Prostate gland (tissue), 2 donors: ENCODE measurements around the gene PDS5B. TPM values are rescaled to one million over a fixed set of nuclear protein-coding genes. Genes with fewer than 3 reads are reported as not detected.

Experiments
- DNase-seq: peaks from one replicate; pipeline ENCODE4 v3.0.0-alpha.2; 2019; ENCODE audit warnings: low spot score
- H3K27ac ChIP-seq, 2 donors: fragments of 200-600 bp; sonication (generic); 2 replicates each; pipeline ENCODE4 v1.5.1; 2017 to 2019
- H3K27me3 ChIP-seq: fragments of 200-600 bp; sonication (generic); replicated peaks from 2 replicates; pipeline ENCODE4 v1.5.1; 2019; ENCODE audit not compliant: insufficient read depth
- H3K36me3 ChIP-seq, 2 donors: fragments of 200-600 bp; sonication (generic); 1 replicate in 1 of 2; 2 replicates in 1 of 2; pipeline versions ENCODE4 v1.5.1 to v1.8.1; 2017 to 2019
- H3K4me1 ChIP-seq: fragments of 200-600 bp; sonication (generic); replicated peaks from 2 replicates; pipeline ENCODE4 v1.5.1; 2019
- H3K4me3 ChIP-seq, 2 donors: fragments of 200-600 bp; sonication (generic); 2 replicates each; pipeline ENCODE4 v1.5.1; 2017 to 2019
- H3K9me3 ChIP-seq: fragments of 200-600 bp; sonication (generic); 2 replicates; pipeline ENCODE4 v1.5.1; 2017
- POLR2A ChIP-seq: fragments of 450-650 bp; IDR thresholded peaks from one replicate; pipeline ENCODE4 v1.6.1; 2016; ENCODE audit warnings: antibody characterized with exemption, mild to moderate bottlenecking
- POLR2AphosphoS5 ChIP-seq: sonication (generic); formaldehyde crosslinking; IDR thresholded peaks from one replicate; pipeline ENCODE4 v1.6.1; 2017; ENCODE audit warnings: antibody characterized with exemption
- WGBS: methylation state at CpG from one replicate; pipeline ENCODE4 v1.1.5; 2018; 5-methylcytosine and 5-hydroxymethylcytosine counted together
- intact Hi-C: fragments of 100-400 bp; cut with DNase I; formaldehyde crosslinking; loops from one replicate; pipeline ENCODE4 v1.14.2; 2022
- total RNA-seq, 2 donors: library from RNA; depleted of rRNA; stranded (reverse); fragments of >200 nt; gene quantifications; one replicate each; pipeline ENCODE4 v1.1.0, GENCODE V29; 2016
- TF ChIP-seq, protein P1 (sequence below), 4 experiments: fragments of 200-600 bp in 2 of 4; fragments of 450-650 bp in 2 of 4; sonication (generic) in 2 of 4; IDR thresholded peaks; 1 replicate in 3 of 4; 2 replicates in 1 of 4; pipeline ENCODE4 v1.5.1; 2016 to 2019; ENCODE audit warnings: antibody characterized with exemption in 4 of 4, mild to moderate bottlenecking in 2 of 4, moderate library complexity in 2 of 4

The PDS5B gene
- total RNA-seq, 2 donors from 2014 or later = 37.0 to 63.3 TPM

DNA sequence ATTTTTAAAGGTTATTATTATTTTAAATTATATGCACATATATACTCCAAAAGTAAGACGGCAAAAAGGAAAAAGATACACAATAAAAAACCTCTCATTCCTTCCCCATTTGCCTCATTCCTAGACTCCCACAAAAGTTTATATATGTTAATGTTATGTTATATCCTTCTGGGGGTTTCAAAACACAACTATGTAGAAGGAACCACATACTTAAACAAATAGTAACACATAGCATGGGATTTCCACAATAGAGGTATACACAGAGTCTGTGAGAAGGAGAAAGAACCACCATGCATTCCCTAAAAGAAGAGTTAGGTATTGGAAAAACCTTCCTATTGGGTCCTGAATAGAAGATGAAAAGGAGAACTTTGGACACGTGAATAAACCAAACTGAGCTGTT, 9.1 kb downstream of the PDS5B start:
- DNase-seq = no peak
- Histone ChIP-seq H3K9me3 (no peaks in the 10 kb centered on the region), H3K4me3 (no peak overlapping the region), H3K27ac (no peak overlapping the region), H3K4me1 (no peaks in the 10 kb centered on the region), H3K27me3 (no peaks in the 10 kb centered on the region), H3K36me3 (no peaks in the 10 kb centered on the region)
- TF ChIP-seq, protein P1, sequence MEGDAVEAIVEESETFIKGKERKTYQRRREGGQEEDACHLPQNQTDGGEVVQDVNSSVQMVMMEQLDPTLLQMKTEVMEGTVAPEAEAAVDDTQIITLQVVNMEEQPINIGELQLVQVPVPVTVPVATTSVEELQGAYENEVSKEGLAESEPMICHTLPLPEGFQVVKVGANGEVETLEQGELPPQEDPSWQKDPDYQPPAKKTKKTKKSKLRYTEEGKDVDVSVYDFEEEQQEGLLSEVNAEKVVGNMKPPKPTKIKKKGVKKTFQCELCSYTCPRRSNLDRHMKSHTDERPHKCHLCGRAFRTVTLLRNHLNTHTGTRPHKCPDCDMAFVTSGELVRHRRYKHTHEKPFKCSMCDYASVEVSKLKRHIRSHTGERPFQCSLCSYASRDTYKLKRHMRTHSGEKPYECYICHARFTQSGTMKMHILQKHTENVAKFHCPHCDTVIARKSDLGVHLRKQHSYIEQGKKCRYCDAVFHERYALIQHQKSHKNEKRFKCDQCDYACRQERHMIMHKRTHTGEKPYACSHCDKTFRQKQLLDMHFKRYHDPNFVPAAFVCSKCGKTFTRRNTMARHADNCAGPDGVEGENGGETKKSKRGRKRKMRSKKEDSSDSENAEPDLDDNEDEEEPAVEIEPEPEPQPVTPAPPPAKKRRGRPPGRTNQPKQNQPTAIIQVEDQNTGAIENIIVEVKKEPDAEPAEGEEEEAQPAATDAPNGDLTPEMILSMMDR (IDR thresholded peaks at IDR 0.05) = no peak
- TF ChIP-seq POLR2A = no peak
- TF ChIP-seq POLR2AphosphoS5 = no peak
- intact Hi-C loops = no loop called here
- 86% methylated on average over 2 of the region's 2 CpGs for WGBS

DNA sequence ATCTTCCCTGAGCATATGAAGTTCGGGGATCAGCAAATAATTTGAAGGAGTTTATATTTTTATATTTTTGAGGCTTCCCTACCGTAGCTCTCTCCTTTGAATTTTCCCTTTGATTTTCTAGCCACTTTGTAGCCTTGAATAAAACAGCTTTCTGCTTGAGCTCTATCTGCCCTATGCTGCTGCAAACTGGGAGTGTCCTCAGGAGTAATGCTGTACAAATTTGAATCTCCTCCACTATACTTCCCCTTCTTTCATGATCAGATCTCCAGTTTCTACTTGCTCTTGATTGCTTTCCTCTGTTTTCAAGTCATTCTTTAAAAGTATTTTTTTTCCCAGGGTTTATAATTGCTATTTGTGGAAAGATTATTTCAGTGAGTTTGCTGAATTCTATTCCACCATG, 14.6 kb downstream of the PDS5B start:
- intact Hi-C loops = no loop called here
- no peaks in the 10 kb centered on the region for H3K9me3 ChIP-seq
- no peaks in the 10 kb centered on the region for H3K27me3 ChIP-seq
- H3K4me1 ChIP-seq = no peaks in the 10 kb centered on the region
- H3K27ac ChIP-seq = no peak overlapping the region
- no peaks in the 10 kb centered on the region for H3K36me3 ChIP-seq
- H3K4me3 ChIP-seq = no peak overlapping the region
- TF ChIP-seq POLR2AphosphoS5 (no peak), POLR2A (no peak)
- TF ChIP-seq, protein P1 (IDR thresholded peaks at IDR 0.05) = no peak
- 87% methylated on average over 2 of the region's 2 CpGs for WGBS
- DNase-seq = no peak

DNA sequence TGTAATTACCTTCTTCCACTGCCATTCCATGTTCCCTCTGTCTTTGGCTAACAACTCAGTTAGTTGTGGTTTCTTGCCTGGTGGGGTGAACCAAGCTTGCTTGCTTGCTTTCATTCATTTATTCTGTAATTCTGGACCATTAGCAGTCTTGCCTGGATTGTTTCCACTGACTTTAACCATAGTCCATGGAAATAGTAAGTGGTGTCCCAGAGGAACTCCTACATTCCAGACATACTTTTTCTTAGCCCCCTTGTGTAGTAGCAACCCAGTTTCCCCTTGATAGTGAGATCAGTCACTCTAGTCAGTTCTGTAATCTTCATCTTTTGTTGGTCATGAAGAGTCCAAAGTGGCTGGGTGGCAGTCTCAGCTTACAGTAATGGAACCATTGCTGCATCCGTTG, 23.2 kb downstream of the PDS5B start:
- TF ChIP-seq POLR2AphosphoS5 = no peak
- TF ChIP-seq, protein P1 (IDR thresholded peaks at IDR 0.05) = no peak
- TF ChIP-seq POLR2A = no peak
- no peaks in the 10 kb centered on the region for H3K36me3 ChIP-seq
- WGBS = 85% methylated on average over 1 of the region's 1 CpG

DNA sequence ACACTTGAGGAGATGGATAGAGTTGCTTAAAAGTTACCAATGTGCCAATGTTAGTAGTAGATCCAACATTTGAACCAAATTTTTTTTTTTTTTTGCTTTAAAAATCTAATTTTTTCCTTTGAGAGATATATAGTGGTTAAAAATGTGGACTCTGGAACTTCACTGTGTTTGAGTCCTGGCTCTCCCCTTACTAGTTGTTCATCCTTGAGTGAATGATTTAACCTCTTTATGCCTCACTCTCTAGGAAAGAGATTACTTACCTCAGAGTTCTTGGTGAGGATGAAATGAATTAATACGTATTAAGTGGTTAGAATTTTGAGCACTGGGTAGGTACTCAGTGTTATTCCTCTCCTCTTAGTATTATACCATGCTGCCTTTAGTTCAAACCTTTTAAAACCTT, 24.3 kb downstream of the PDS5B start:
- intact Hi-C loops = no loop called here
- Histone ChIP-seq H3K9me3 (no peaks in the 10 kb centered on the region), H3K4me1 (no peaks in the 10 kb centered on the region), H3K36me3 (no peaks in the 10 kb centered on the region), H3K27me3 (no peaks in the 10 kb centered on the region), H3K4me3 (no peak overlapping the region), H3K27ac (no peak overlapping the region)
- DNase-seq = no peak
- no peak for TF ChIP-seq POLR2AphosphoS5
- 94% methylated on average over 1 of the region's 1 CpG for WGBS

More for the DNA sequence above, 23.2 kb downstream of the PDS5B start:
- H3K4me3 ChIP-seq = no peak overlapping the region
- intact Hi-C loops = no loop called here
- no peak overlapping the region for H3K27ac ChIP-seq
- DNase-seq = no peak
- H3K9me3 ChIP-seq = no peaks in the 10 kb centered on the region
- H3K27me3 ChIP-seq = no peaks in the 10 kb centered on the region
- no peaks in the 10 kb centered on the region for H3K4me1 ChIP-seq

DNA sequence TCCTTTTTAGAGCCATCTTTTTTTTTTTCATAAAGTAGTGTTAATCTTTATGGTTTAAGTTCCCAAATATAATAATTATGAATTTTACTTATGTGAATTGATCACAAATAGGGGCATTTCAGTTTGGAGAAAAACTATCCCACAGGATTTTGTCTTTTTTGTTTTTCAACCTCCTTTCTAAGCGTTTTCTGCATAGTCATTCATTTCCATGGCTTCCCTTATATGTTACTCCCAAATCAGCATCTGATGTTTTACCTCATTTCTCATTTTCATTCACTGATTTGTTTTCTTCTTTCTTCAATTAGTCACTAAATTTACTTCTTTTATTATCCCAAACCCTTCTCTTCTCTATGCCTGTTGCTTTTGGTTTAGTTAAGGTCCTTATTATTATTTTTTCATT, 24.7 kb downstream of the PDS5B start:
- 86% methylated on average over 1 of the region's 1 CpG for WGBS
- no peak overlapping the region for H3K4me3 ChIP-seq
- H3K27me3 ChIP-seq = no peaks in the 10 kb centered on the region
- intact Hi-C loops = no loop called here
- no peaks in the 10 kb centered on the region for H3K9me3 ChIP-seq
- no peak for DNase-seq
- H3K36me3 ChIP-seq = no peaks in the 10 kb centered on the region
- TF ChIP-seq POLR2AphosphoS5 = no peak
- no peak for TF ChIP-seq POLR2A
- TF ChIP-seq, protein P1 (IDR thresholded peaks at IDR 0.05) = no peak
- no peaks in the 10 kb centered on the region for H3K4me1 ChIP-seq
- H3K27ac ChIP-seq = no peak overlapping the region
